SIG-M5 treated with dmso at 0.1 percent for 504 hours (cell line): Measurements from ENCODE around the gene VTI1A.

Source experiments
- DNase-seq: peaks from one replicate; lab custom pipeline; 2025; ENCODE audit not compliant: unreplicated experiment; lab: John Stamatoyannopoulos, UW

Gene VTI1A

GRCh38 chr10:112750427-112751167 lies 303.6 kb downstream of the VTI1A start:
- DNase-seq = no peak

GRCh38 chr10:112751651-112752050 lies 304.6 kb downstream of the VTI1A start:
- no peak for DNase-seq

- no peak for DNase-seq
These were observed 305.3 kb downstream of the VTI1A start for GRCh38 chr10:112752288-112752687.

GRCh38 chr10:112753961-112754411 lies 307.0 kb downstream of the VTI1A start:
- DNase-seq = no peak

GRCh38 chr10:112755446-112756234 lies 308.6 kb downstream of the VTI1A start:
- DNase-seq = no peak

GRCh38 chr10:112756235-112756527 lies 309.2 kb downstream of the VTI1A start:
- no peak for DNase-seq

- no peak for DNase-seq
These were observed 311.9 kb downstream of the VTI1A start for GRCh38 chr10:112758961-112759360.

GRCh38 chr10:112759496-112759895 lies 312.5 kb downstream of the VTI1A start:
- no peak for DNase-seq

GRCh38 chr10:112761256-112761655 lies 314.2 kb downstream of the VTI1A start:
- DNase-seq = no peak

GRCh38 chr10:112763916-112764520 lies 317.0 kb downstream of the VTI1A start:
- no peak for DNase-seq

- no peak for DNase-seq
These were observed 318.8 kb downstream of the VTI1A start for GRCh38 chr10:112765717-112766235.

- DNase-seq = peak; percentile 30
These were observed 319.6 kb downstream of the VTI1A start for GRCh38 chr10:112766636-112767035.

GRCh38 chr10:112767156-112767555 lies 320.1 kb downstream of the VTI1A start:
- no peak for DNase-seq

GRCh38 chr10:112768121-112768520 lies 321.1 kb downstream of the VTI1A start:
- DNase-seq = no peak

- DNase-seq = no peak
These were observed 322.1 kb downstream of the VTI1A start for GRCh38 chr10:112769081-112769480.

GRCh38 chr10:112769611-112770370 lies 322.8 kb downstream of the VTI1A start:
- DNase-seq = no peak

- DNase-seq = no peak
These were observed 324.7 kb downstream of the VTI1A start for GRCh38 chr10:112771733-112772132.

GRCh38 chr10:112773783-112774182 lies 326.8 kb downstream of the VTI1A start:
- DNase-seq = no peak

GRCh38 chr10:112774210-112774609 lies 327.2 kb downstream of the VTI1A start:
- no peak for DNase-seq

- DNase-seq = no peak
These were observed 327.8 kb downstream of the VTI1A start for GRCh38 chr10:112774798-112775197.

GRCh38 chr10:112775381-112775780 lies 328.4 kb downstream of the VTI1A start:
- DNase-seq = no peak
